ENCODE data around the gene CACNB1. TPM values are rescaled to one million over a fixed set of nuclear protein-coding genes. Genes with fewer than 3 reads are reported as not detected.
A peak's percentile ranks its signal among the peaks of the same experiment; 100 is the strongest.

The CACNB1 gene
- total and polyA plus RNA-seq, 2 of the 13 experiments (the other 11 are each of a cell fraction or from before 2014, with no cell fraction given) = 0.75 to 1.5 TPM

GRCh38 chr17:39213852-39214251 is 16.4 kb upstream of the CACNB1 start:
- no peaks in the 10 kb centered on the region for H3K9me3 ChIP-seq (ENCODE audit: low read length)
- H3K4me1 ChIP-seq (ENCODE audit: insufficient read depth, low read length) = no peaks in the 10 kb centered on the region
- H3K27ac ChIP-seq (ENCODE audit: extremely low read length, insufficient read depth, low read length) = no peak overlapping the region
- no peak overlapping the region for H2AFZ ChIP-seq (ENCODE audit: low read length)
- ChIA-PET POLR2A (no interaction called here), CTCF (ENCODE audit: low intra/inter-chr PET ratio, low total read pairs) (no interaction called here)
- 24% methylated on average over 6 of the region's 9 CpGs for WGBS (ENCODE audit: low lambda C conversion rate)
- no peak overlapping the region for H3K9ac ChIP-seq (ENCODE audit: insufficient read depth, low read depth, low read length)
- H3K27me3 ChIP-seq (ENCODE audit: control insufficient read depth in 1 of 2, insufficient read depth in 2 of 2, low read length in 2 of 2) = peaks cover 19 to 81% of the 10 kb centered on the region in 2 experiments
- ATAC-seq (peak; percentile 50), FAIRE-seq (no peak), DNase-seq (ENCODE audit: low spot score) (no peak)
- no peak overlapping the region for H3K4me2 ChIP-seq (ENCODE audit: low read depth, low read length)
- no TSS peak for BruUV-seq (replicated peaks)
- no peaks in the 10 kb centered on the region for H3K36me3 ChIP-seq (replicated peaks in 1 of 2; ENCODE audit: control insufficient read depth in 1 of 2, insufficient read depth in 2 of 2, low read length in 2 of 2)
- no peaks in the 10 kb centered on the region for H3K79me2 ChIP-seq (ENCODE audit: insufficient read depth, low read length)
- H3K4me3 ChIP-seq (replicated peaks in 1 of 3; ENCODE audit: insufficient read depth in 1 of 3, low read depth in 2 of 3, low read length in 3 of 3) = no peak overlapping the region
- intact Hi-C loops (cut with micrococcal nuclease; ENCODE audit: unreplicated experiment) = no loop called here
- in situ Hi-C loops (cut with HindIII; ENCODE audit: extremely low pct_ligation_motif_present, low pct_unique_long_range_greater_than_20kb) = no loop called here
- H4K20me1 ChIP-seq (ENCODE audit: insufficient read depth, low read length) = no peaks in the 10 kb centered on the region
- no peak for TF ChIP-seq SIX4 (CRISPR knock-in tag; IDR thresholded peaks at IDR 0.05)
- no peak for TF ChIP-seq SUZ12 (IDR thresholded peaks at IDR 0.05; ENCODE audit: low read depth, low read length)
- peak; percentile 81 for TF ChIP-seq FOSL2 (CRISPR knock-in tag; IDR thresholded peaks at IDR 0.05)
- no peak for TF ChIP-seq RFXAP (CRISPR knock-in tag; IDR thresholded peaks at IDR 0.05; ENCODE audit: borderline replicate concordance)
- no peak for TF ChIP-seq ZNF589 (CRISPR knock-in tag; conservative IDR thresholded peaks at IDR 0.05)
- no peak for TF ChIP-seq HOMEZ (CRISPR knock-in tag; IDR thresholded peaks at IDR 0.05; ENCODE audit: low read depth)
- no peak for TF ChIP-seq ZNF639 (CRISPR knock-in tag; conservative IDR thresholded peaks at IDR 0.05)
- TF ChIP-seq ZNF687 (CRISPR knock-in tag; IDR thresholded peaks at IDR 0.05) = peak; percentile 34
- peak; percentile 94 for TF ChIP-seq ZNF335 (CRISPR knock-in tag; IDR thresholded peaks at IDR 0.05)
- no peak for TF ChIP-seq ZC3H13 (CRISPR knock-in tag; IDR thresholded peaks at IDR 0.05)
- TF ChIP-seq HDAC6 (IDR thresholded peaks at IDR 0.05; ENCODE audit: low read depth, low read length) = no peak
- no peak for TF ChIP-seq POGK (CRISPR knock-in tag; conservative IDR thresholded peaks at IDR 0.05)
- no peak for TF ChIP-seq ZNF383 (CRISPR knock-in tag; IDR thresholded peaks at IDR 0.05; ENCODE audit: borderline replicate concordance)
